HFF-Myc (cell line): ENCODE data around the gene RPP25.

ENCODE experiments used
- DNase-seq: peaks from one replicate; pipeline ENCODE4 v3.0.0-alpha.2; 2011; ENCODE audit warnings: low read depth; ENCODE audit errors: extremely low read depth
- H3K4me3 ChIP-seq: replicated peaks from 2 replicates; pipeline ENCODE4 v1.5.1; 2011; ENCODE audit warnings: low read depth, mild to moderate bottlenecking, control low read depth, low read length
- CTCF ChIP-seq: IDR thresholded peaks from 2 replicates; pipeline ENCODE4 v1.5.1; 2012; ENCODE audit warnings: mild to moderate bottlenecking, low read depth, low read length, control low read depth; ENCODE audit errors: missing control alignments

The RPP25 gene

GRCh38 chr15:74983725-74984231 lies 27.2 kb upstream of the RPP25 start:
- no peak for DNase-seq
- TF ChIP-seq CTCF: no peak
- no peak overlapping the region for H3K4me3 ChIP-seq

- no peak for TF ChIP-seq CTCF
- no peak for DNase-seq
- no peak overlapping the region for H3K4me3 ChIP-seq
Measured at GRCh38 chr15:74982183-74982582, 25.6 kb upstream of the RPP25 start.

GRCh38 chr15:74978503-74978902 lies 21.9 kb upstream of the RPP25 start:
- DNase-seq: no peak
- H3K4me3 ChIP-seq: no peak overlapping the region
- no peak for TF ChIP-seq CTCF

GRCh38 chr15:74978077-74978476 lies 21.5 kb upstream of the RPP25 start:
- TF ChIP-seq CTCF: no peak
- DNase-seq: no peak
- H3K4me3 ChIP-seq: no peak overlapping the region

GRCh38 chr15:74977599-74977998 lies 21.0 kb upstream of the RPP25 start:
- no peak overlapping the region for H3K4me3 ChIP-seq
- DNase-seq: no peak
- TF ChIP-seq CTCF: no peak

GRCh38 chr15:74976159-74976558 lies 19.6 kb upstream of the RPP25 start:
- no peak for DNase-seq
- TF ChIP-seq CTCF: no peak
- no peak overlapping the region for H3K4me3 ChIP-seq

GRCh38 chr15:74967670-74968069 lies 11.1 kb upstream of the RPP25 start:
- no peak for DNase-seq
- H3K4me3 ChIP-seq: no peak overlapping the region
- no peak for TF ChIP-seq CTCF
